ENCODE results near the gene STX18. TPM values are rescaled to one million over a fixed set of nuclear protein-coding genes. Genes with fewer than 3 reads are reported as not detected.

The STX18 gene
- total and polyA plus RNA-seq, 2 of the 13 experiments (the other 11 are each of a cell fraction or from before 2014, with no cell fraction given) = 23.9 to 37.1 TPM

DNA sequence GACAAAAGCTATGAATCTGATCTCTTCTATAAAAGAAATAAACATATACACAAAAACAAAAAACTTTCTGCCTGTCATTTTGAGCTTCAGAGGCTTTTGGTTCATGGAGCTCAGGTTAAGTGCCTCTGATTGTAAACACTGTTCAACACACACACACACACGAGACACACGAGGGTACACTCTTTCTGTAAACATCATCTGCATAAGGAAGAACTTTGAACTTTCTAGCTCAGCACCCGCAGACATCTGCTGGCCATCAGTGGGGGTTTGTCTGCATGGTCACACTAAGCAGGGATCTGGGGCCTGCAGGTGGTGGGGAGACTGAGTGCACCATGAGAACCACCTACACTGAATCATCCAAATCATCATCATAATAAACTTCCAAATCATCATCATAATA, 54.9 kb downstream of the STX18 start (continued):
- TF ChIP-seq HOXA9 (CRISPR knock-in tag; IDR thresholded peaks at IDR 0.05; ENCODE audit: borderline replicate concordance) (no peak), NR1H2 (CRISPR knock-in tag; IDR thresholded peaks at IDR 0.05; ENCODE audit: borderline replicate concordance, low read depth) (no peak), FOXJ3 (CRISPR knock-in tag; IDR thresholded peaks at IDR 0.05; ENCODE audit: borderline replicate concordance) (peak; percentile 69; the same call in 1 of the 2 replicates), ZNF550 (CRISPR knock-in tag; IDR thresholded peaks at IDR 0.05; ENCODE audit: borderline replicate concordance) (no peak), TBP (CRISPR knock-in tag; IDR thresholded peaks at IDR 0.05) (no peak), ZNF547 (CRISPR knock-in tag; IDR thresholded peaks at IDR 0.05) (no peak), CERS6 (CRISPR knock-in tag; IDR thresholded peaks at IDR 0.05) (no peak), ZNF333 (CRISPR knock-in tag; IDR thresholded peaks at IDR 0.05; ENCODE audit: borderline replicate concordance) (no peak), GMEB1 (CRISPR knock-in tag; IDR thresholded peaks at IDR 0.05; ENCODE audit: borderline replicate concordance) (no peak), NCOA5 (CRISPR knock-in tag; IDR thresholded peaks at IDR 0.05) (no peak), ZSCAN21 (CRISPR knock-in tag; IDR thresholded peaks at IDR 0.05; ENCODE audit: borderline replicate concordance) (no peak), ZNF687 (CRISPR knock-in tag; IDR thresholded peaks at IDR 0.05) (no peak; the same call in 1 of the 2 replicates), ZBED4 (CRISPR knock-in tag; IDR thresholded peaks at IDR 0.05; ENCODE audit: borderline replicate concordance) (no peak), SAP130 (CRISPR knock-in tag; IDR thresholded peaks at IDR 0.05; ENCODE audit: low read depth) (peak; percentile 80), KMT2A (CRISPR knock-in tag; IDR thresholded peaks at IDR 0.05) (no peak), TBX2 (CRISPR knock-in tag; IDR thresholded peaks at IDR 0.05; ENCODE audit: borderline replicate concordance) (peak; percentile 71; the same call in 1 of the 2 replicates), ZFYVE20 (CRISPR knock-in tag; IDR thresholded peaks at IDR 0.05; ENCODE audit: borderline replicate concordance, low read depth) (no peak), NFYB (CRISPR knock-in tag; IDR thresholded peaks at IDR 0.05) (no peak), MXD1 (CRISPR knock-in tag; IDR thresholded peaks at IDR 0.05) (no peak)

Measured in HepG2 (cell line).